Subcutaneous abdominal adipose tissue (tissue), 5 donors: Measurements from ENCODE around the gene SACS.
"Not testable (repeated sequence)": the region's sequence is repeated elsewhere in the genome, so short reads cannot be mapped to it uniquely, and the experiment has no call there.

Source experiments
- H3K27ac ChIP-seq: one replicate; pipeline ENCODE4 v1.7.0; 2013; ENCODE audit warnings: low read depth, mild to moderate bottlenecking, inconsistent platforms, low read length, moderate library complexity
- H3K27me3 ChIP-seq, 5 donors: one replicate each; pipeline ENCODE4 v1.7.0; 2013; ENCODE audit warnings: low read length in 5 of 5, inconsistent platforms in 1 of 5; ENCODE audit not compliant: control insufficient read depth in 5 of 5, insufficient read depth in 4 of 5
- H3K36me3 ChIP-seq, 5 donors: one replicate each; pipeline ENCODE4 v1.7.0; 2013; ENCODE audit warnings: low read length in 5 of 5; ENCODE audit not compliant: control insufficient read depth in 5 of 5, insufficient read depth in 5 of 5
- H3K4me1 ChIP-seq, 5 donors: one replicate each; pipeline ENCODE4 v1.7.0; 2013; ENCODE audit warnings: low read length in 5 of 5, mild to moderate bottlenecking in 3 of 5, moderate library complexity in 1 of 5; ENCODE audit not compliant: control insufficient read depth in 5 of 5, insufficient read depth in 5 of 5
- H3K4me3 ChIP-seq, 5 donors: one replicate each; pipeline ENCODE4 v1.7.0; 2013; ENCODE audit warnings: low read length in 5 of 5, low read depth in 1 of 5
- H3K9ac ChIP-seq, 5 donors: one replicate each; pipeline ENCODE4 v1.7.0; 2013; ENCODE audit warnings: low read length in 5 of 5, mild to moderate bottlenecking in 4 of 5, moderate library complexity in 3 of 5
- H3K9me3 ChIP-seq, 5 donors: one replicate each; pipeline ENCODE4 v1.7.0; 2013; ENCODE audit warnings: low read length in 5 of 5; ENCODE audit not compliant: control insufficient read depth in 5 of 5
- donor health status: healthy.
- donor health status: healthy.
- donor health status: healthy.
- donor health status: healthy.
- donor health status: healthy.

The SACS gene

GRCh38 chr13:23414682-23415081 is 18.8 kb downstream of the SACS start:
- H3K4me1 ChIP-seq: no peaks in the 10 kb centered on the region
- H3K9ac ChIP-seq: no peak overlapping the region
- no peaks in the 10 kb centered on the region for H3K36me3 ChIP-seq
- H3K27me3 ChIP-seq: no peaks in the 10 kb centered on the region
- no peak overlapping the region for H3K4me3 ChIP-seq
- no peak overlapping the region for H3K27ac ChIP-seq
- no peaks in the 10 kb centered on the region for H3K9me3 ChIP-seq

GRCh38 chr13:23411706-23412105 is 21.8 kb downstream of the SACS start:
- Histone ChIP-seq H3K9me3 (no peaks in the 10 kb centered on the region), H3K36me3 (no peaks in the 10 kb centered on the region), H3K4me3 (no peak overlapping the region), H3K4me1 (no peaks in the 10 kb centered on the region), H3K27me3 (no peaks in the 10 kb centered on the region), H3K9ac (no peak overlapping the region), H3K27ac (no peak overlapping the region)

- Histone ChIP-seq H3K4me3 (no peak overlapping the region), H3K27ac (no peak overlapping the region), H3K4me1 (no peaks in the 10 kb centered on the region), H3K9me3 (no peaks in the 10 kb centered on the region), H3K9ac (no peak overlapping the region), H3K27me3 (no peaks in the 10 kb centered on the region), H3K36me3 (no peaks in the 10 kb centered on the region)
Observed at GRCh38 chr13:23411220-23411619, 22.3 kb downstream of the SACS start.

- H3K4me1 ChIP-seq: no peaks in the 10 kb centered on the region
- H3K9me3 ChIP-seq: no peaks in the 10 kb centered on the region
- no peak overlapping the region for H3K27ac ChIP-seq
- no peaks in the 10 kb centered on the region for H3K36me3 ChIP-seq
- no peaks in the 10 kb centered on the region for H3K27me3 ChIP-seq
- H3K9ac ChIP-seq: no peak overlapping the region
- H3K4me3 ChIP-seq: no peak overlapping the region
Observed at GRCh38 chr13:23408026-23408425, 25.5 kb downstream of the SACS start.

GRCh38 chr13:23401156-23401555 is 32.3 kb downstream of the SACS start:
- H3K36me3 ChIP-seq, H3K27me3 ChIP-seq, H3K9ac ChIP-seq, H3K9me3 ChIP-seq, H3K4me3 ChIP-seq, H3K4me1 ChIP-seq, H3K27ac ChIP-seq: not testable (repeated sequence)

- Histone ChIP-seq H3K9me3 (peaks cover 0 to 4% (median 0%) of the 10 kb centered on the region in 5 donors), H3K4me1 (no peaks in the 10 kb centered on the region), H3K9ac (no peak overlapping the region), H3K4me3 (no peak overlapping the region), H3K36me3 (no peaks in the 10 kb centered on the region), H3K27ac (no peak overlapping the region), H3K27me3 (no peaks in the 10 kb centered on the region)
Observed at GRCh38 chr13:23399347-23399746, 34.2 kb downstream of the SACS start.

GRCh38 chr13:23394821-23395220 is 38.7 kb downstream of the SACS start:
- H3K27ac ChIP-seq: no peak overlapping the region
- H3K9me3 ChIP-seq: peaks cover 0 to 4% (median 0%) of the 10 kb centered on the region in 5 donors
- H3K4me3 ChIP-seq: no peak overlapping the region
- no peaks in the 10 kb centered on the region for H3K4me1 ChIP-seq
- H3K27me3 ChIP-seq: no peaks in the 10 kb centered on the region
- H3K9ac ChIP-seq: no peak overlapping the region
- no peaks in the 10 kb centered on the region for H3K36me3 ChIP-seq

GRCh38 chr13:23392925-23393645 is 40.4 kb downstream of the SACS start:
- no peak overlapping the region for H3K27ac ChIP-seq
- H3K4me1 ChIP-seq: peaks cover 0 to 8% (median 0%) of the 10 kb centered on the region in 5 donors
- H3K36me3 ChIP-seq: no peaks in the 10 kb centered on the region
- H3K9ac ChIP-seq: no peak overlapping the region
- no peaks in the 10 kb centered on the region for H3K9me3 ChIP-seq
- H3K27me3 ChIP-seq: no peaks in the 10 kb centered on the region
- no peak overlapping the region for H3K4me3 ChIP-seq

- Histone ChIP-seq H3K27ac (no peak overlapping the region), H3K27me3 (no peaks in the 10 kb centered on the region), H3K4me3 (no peak overlapping the region), H3K9ac (no peak overlapping the region), H3K36me3 (no peaks in the 10 kb centered on the region), H3K4me1 (peaks cover 0 to 8% (median 0%) of the 10 kb centered on the region in 5 donors), H3K9me3 (no peaks in the 10 kb centered on the region)
Observed at GRCh38 chr13:23392313-23392712, 41.2 kb downstream of the SACS start.

- Histone ChIP-seq H3K36me3 (no peaks in the 10 kb centered on the region), H3K4me3 (no peak overlapping the region), H3K27ac (no peak overlapping the region), H3K4me1 (peaks cover 0 to 8% (median 0%) of the 10 kb centered on the region in 5 donors), H3K9ac (no peak overlapping the region), H3K27me3 (no peaks in the 10 kb centered on the region), H3K9me3 (no peaks in the 10 kb centered on the region)
Observed at GRCh38 chr13:23391752-23392151, 41.8 kb downstream of the SACS start.
